K562 (cell line): ENCODE measurements around the gene ANO4. TPM values are rescaled to one million over a fixed set of nuclear protein-coding genes. Genes with fewer than 3 reads are reported as not detected.
"Not testable (repeated sequence)": the region's sequence is repeated elsewhere in the genome, so short reads cannot be mapped to it uniquely, and the experiment has no call there.

Source experiments
- ATAC-seq: fragments of 200-7000 bp; cut with Tn5 transposase; 3 replicates; pipeline ENCODE4 v1.9.1; 2020; ENCODE audit warnings: moderate library complexity
- BruUV-seq: library from RNA; stranded (reverse); fragments of 400-500 nt; replicated peaks from 2 replicates; lab custom pipeline; 2021; lab: Mats Ljungman, UMichigan
- CTCF ChIA-PET: fragments of 300-600 bp; formaldehyde crosslinking; extraction: SDS; loops from one replicate; lab custom pipeline; 2021; ENCODE audit warnings: low intra/inter-chr PET ratio; lab: Yijun Ruan, JAX
- POLR2A ChIA-PET: fragments of 300-600, 350-650 bp; sonication (Branson Sonifier 250); formaldehyde crosslinking; extraction: SDS; loops from one replicate; lab custom pipeline; 2021; ENCODE audit warnings: antibody characterized with exemption, inconsistent platforms; lab: Yijun Ruan, JAX
- DNase-seq, 4 experiments: peaks; one replicate each; pipeline versions ENCODE4 v3.0.0 to v3.0.0-alpha.2; 2011 to 2018; ENCODE audit warnings: low spot score in 3 of 4, mixed read lengths in 3 of 4; ENCODE audit errors: extremely low read depth in 1 of 4
- FAIRE-seq: peaks from 2 replicates; lab custom pipeline; 2011; peaks lifted over from hg19 to GRCh38; lab: Jason Lieb, UNC
- H2AFZ ChIP-seq: 2 replicates; pipeline ENCODE4 v1.6.0; 2011; ENCODE audit warnings: low read depth, low read length, control low read depth, inconsistent platforms
- H3K27ac ChIP-seq: fragments of 200-600 bp; 3 replicates; pipeline ENCODE4 v1.8.0; 2011; ENCODE audit warnings: low read depth, mild to moderate bottlenecking, control low read depth, inconsistent platforms, low read length, moderate library complexity, mixed read lengths; ENCODE audit errors: extremely low read depth
- H3K27me3 ChIP-seq, 2 experiments: fragments of 300-600 bp in 1 of 2; 2 replicates in 1 of 2; 3 replicates in 1 of 2; pipeline versions ENCODE4 v1.6.0 to v1.8.0; 2011; ENCODE audit warnings: inconsistent platforms in 2 of 2, low read length in 2 of 2, mild to moderate bottlenecking in 1 of 2, mixed read lengths in 1 of 2, moderate library complexity in 1 of 2; ENCODE audit not compliant: control insufficient read depth in 2 of 2, insufficient read depth in 2 of 2
- H3K36me3 ChIP-seq: fragments of 300-600 bp; 3 replicates; pipeline ENCODE4 v1.8.0; 2011; ENCODE audit warnings: mild to moderate bottlenecking, low read length, inconsistent platforms; ENCODE audit not compliant: control insufficient read depth, insufficient read depth
- H3K4me1 ChIP-seq, 2 experiments: fragments of 200-600 bp in 1 of 2; replicated peaks in 1 of 2; 2 replicates in 1 of 2; 3 replicates in 1 of 2; pipeline versions ENCODE4 v1.5.1 to v1.8.0; 2011; ENCODE audit warnings: inconsistent platforms in 2 of 2, low read length in 2 of 2, mild to moderate bottlenecking in 1 of 2, mixed read lengths in 1 of 2, moderate library complexity in 1 of 2; ENCODE audit not compliant: control insufficient read depth in 2 of 2, insufficient read depth in 2 of 2
- H3K4me2 ChIP-seq: 2 replicates; pipeline ENCODE4 v1.6.1; 2011; ENCODE audit warnings: low read length, control low read depth, inconsistent platforms, mixed read lengths; ENCODE audit not compliant: insufficient read depth
- H3K4me3 ChIP-seq: fragments of 200-600 bp; sonication (generic), shearing (Covaris generic); 2 replicates; pipeline ENCODE4 v1.5.1; 2016; ENCODE audit warnings: control low read depth, inconsistent platforms
- H3K79me2 ChIP-seq: fragments of 200-600 bp; 3 replicates; pipeline ENCODE4 v1.8.0; 2011; ENCODE audit warnings: low read length, inconsistent platforms; ENCODE audit not compliant: control insufficient read depth, insufficient read depth
- H3K9ac ChIP-seq, 2 experiments: 2 replicates each; pipeline versions ENCODE4 v1.6.0 to v1.6.1; 2011; ENCODE audit warnings: low read depth in 2 of 2, low read length in 2 of 2, control low read depth in 1 of 2, inconsistent platforms in 1 of 2, mild to moderate bottlenecking in 1 of 2, mixed read lengths in 1 of 2; ENCODE audit not compliant: insufficient read depth in 1 of 2
- H3K9me1 ChIP-seq: one replicate; pipeline ENCODE4 v1.6.0; 2011; ENCODE audit warnings: inconsistent platforms, mild to moderate bottlenecking, low read length, moderate library complexity; ENCODE audit not compliant: control insufficient read depth, insufficient read depth
- H3K9me3 ChIP-seq: replicated peaks from 2 replicates; pipeline ENCODE4 v1.5.1; 2011; ENCODE audit warnings: low read depth, low read length, inconsistent platforms; ENCODE audit not compliant: control insufficient read depth, insufficient read depth
- H4K20me1 ChIP-seq: replicated peaks from 2 replicates; pipeline ENCODE4 v1.6.1; 2011; ENCODE audit warnings: low read length, inconsistent platforms, mixed read lengths; ENCODE audit not compliant: control insufficient read depth, insufficient read depth
- ETS2 ChIP-seq: IDR thresholded peaks from 2 replicates; pipeline ENCODE4 v1.6.1; 2016; ENCODE audit warnings: borderline replicate concordance, missing genetic modification characterization, mild to moderate bottlenecking, moderate library complexity, missing compliant biosample characterization; ENCODE audit not compliant: poor library complexity, severe bottlenecking
- RBM25 ChIP-seq: fragments of 200-400 bp; formaldehyde crosslinking; IDR thresholded peaks from 2 replicates; pipeline ENCODE4 v1.6.1; 2018; ENCODE audit warnings: low read length, low read depth, moderate library complexity; ENCODE audit not compliant: severe bottlenecking
- TOE1 ChIP-seq, 2 experiments: fragments of 450-650 bp in 1 of 2; sonication (generic) in 1 of 2; formaldehyde crosslinking in 1 of 2; IDR thresholded peaks; 2 replicates each; pipeline versions ENCODE4 v1.7.1 to v1.8.0; 2016 to 2022; ENCODE audit warnings: borderline replicate concordance in 2 of 2, mild to moderate bottlenecking in 2 of 2, antibody characterized with exemption in 1 of 2, inconsistent platforms in 1 of 2, low read depth in 1 of 2, missing genetic modification reagents in 1 of 2, moderate library complexity in 1 of 2
- WGBS: fragments of 100-300 bp; shearing (Covaris generic); methylation state at CpG from one replicate; pipeline ENCODE4 v1.1.6; 2016; ENCODE audit warnings: low coverage, mixed read lengths; ENCODE audit not compliant: insufficient coverage; ENCODE audit errors: missing lambda C conversion rate; 5-methylcytosine and 5-hydroxymethylcytosine counted together
- in situ Hi-C: fragments of 300-500 bp; cut with MboI; formaldehyde crosslinking; loops from 4 replicates; pipeline ENCODE4 v1.15.0; 2018; ENCODE audit warnings: inconsistent platforms, mixed read lengths
- intact Hi-C: fragments of 100-400 bp; cut with micrococcal nuclease; formaldehyde crosslinking; loops from 2 replicates; pipeline ENCODE4 v1.14.2; 2022
- polyA plus RNA-seq, 8 experiments: library from polyadenylated mRNA; depleted of rRNA in 4 of 8; stranded (reverse) in 5 of 8; unstranded in 3 of 8; fragments of >200 nt; fragmentation: Nextera tagmentation in 2 of 8; fragmentation: Illumina TruSeq in 1 of 8; extraction: Ambion mirVana in 2 of 8; extraction: Trizol in 1 of 8; gene quantifications; 2 replicates each; pipeline versions ENCODE4 v1.2.1 to v1.2.3, GENCODE V29; 2011 to 2014; ENCODE audit warnings: inconsistent platforms in 1 of 8, missing spikeins in 1 of 8
- total RNA-seq, 7 experiments: library from RNA; depleted of rRNA in 6 of 7; stranded (reverse); fragments of >200 nt in 6 of 7; fragmentation: Illumina TruSeq in 2 of 7; extraction: Trizol in 2 of 7; gene quantifications; 2 replicates each; pipeline versions ENCODE4 v1.2.1 to v1.2.3, GENCODE V29; 2011 to 2021; ENCODE audit warnings: low replicate concordance in 1 of 7
- TF ChIP-seq, protein P1 (sequence below): fragments of 250-450 bp; sonication (Bioruptor Pico); IDR thresholded peaks from 2 replicates; pipeline ENCODE4 v1.4.0; 2020; ENCODE audit warnings: mild to moderate bottlenecking, moderate library complexity
- TF ChIP-seq, protein P2 (sequence below): sonication (generic); formaldehyde crosslinking; IDR thresholded peaks from 2 replicates; pipeline ENCODE4 v1.8.0; 2023; ENCODE audit warnings: missing genetic modification reagents, mild to moderate bottlenecking, borderline replicate concordance

Gene ANO4
- total and polyA plus RNA-seq, 9 of the 15 experiments (the other 6 are each of a cell fraction or from before 2014, with no cell fraction given): not detected

DNA sequence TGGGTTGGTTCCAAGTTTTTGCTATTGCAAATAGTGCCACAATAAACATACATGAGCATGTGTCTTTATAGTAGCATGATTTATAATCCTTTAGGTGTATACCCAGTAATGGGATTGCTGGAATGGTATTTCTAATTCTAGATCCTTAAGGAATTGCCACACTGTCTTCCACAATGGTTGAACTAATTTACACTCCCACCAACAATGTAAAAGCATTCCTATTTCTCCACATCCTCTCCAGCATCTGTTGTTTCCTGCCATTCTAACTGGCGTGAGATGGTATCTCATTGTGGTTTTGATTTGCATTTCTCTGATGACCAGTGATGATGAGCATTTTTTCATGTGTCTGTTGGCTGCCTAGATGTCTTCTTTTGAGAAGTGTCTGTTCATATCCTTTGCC, 139.0 kb downstream of the ANO4 start:
- H3K9ac ChIP-seq, ATAC-seq, in situ Hi-C loops, FAIRE-seq, H3K9me3 ChIP-seq, H4K20me1 ChIP-seq, intact Hi-C loops, H3K27me3 ChIP-seq, POLR2A ChIA-PET, H2AFZ ChIP-seq, CTCF ChIA-PET, BruUV-seq, H3K4me2 ChIP-seq, H3K36me3 ChIP-seq, H3K4me3 ChIP-seq, H3K27ac ChIP-seq, DNase-seq, H3K79me2 ChIP-seq, H3K9me1 ChIP-seq, H3K4me1 ChIP-seq: not testable (repeated sequence)
- TF ChIP-seq RBM25: peak; percentile 2
- WGBS: 11% methylated on average over 1 of the region's 1 CpG

DNA sequence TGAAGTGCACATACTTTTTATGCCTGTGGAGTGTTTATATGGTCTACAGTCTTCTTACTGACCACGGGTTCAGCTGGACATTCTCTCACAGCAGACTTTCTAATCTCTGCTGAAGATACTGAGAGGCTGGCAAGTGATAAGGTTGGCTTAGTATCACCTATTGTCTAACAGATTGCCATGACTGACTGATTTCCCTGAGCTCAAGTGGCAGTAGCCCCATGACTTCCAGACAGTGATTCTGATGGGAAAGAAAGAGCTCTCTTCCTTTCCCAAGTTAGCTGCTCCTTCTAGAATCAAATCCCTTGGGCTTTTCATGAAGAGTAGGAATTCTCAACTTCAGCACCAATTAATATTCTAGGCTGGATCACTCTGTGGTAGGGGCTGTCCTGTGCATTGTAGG, 141.4 kb downstream of the ANO4 start:
- Histone ChIP-seq H2AFZ (no peak overlapping the region), H3K27me3 (no peaks in the 10 kb centered on the region), H3K79me2 (no peaks in the 10 kb centered on the region), H3K9ac (no peak overlapping the region), H3K4me1 (no peaks in the 10 kb centered on the region), H3K9me3 (no peaks in the 10 kb centered on the region), H3K4me3 (no peak overlapping the region), H4K20me1 (no peaks in the 10 kb centered on the region), H3K9me1 (no peaks in the 10 kb centered on the region), H3K27ac (no peak overlapping the region), H3K36me3 (no peaks in the 10 kb centered on the region), H3K4me2 (no peak overlapping the region)
- FAIRE-seq (no peak), DNase-seq (no peak), ATAC-seq (no peak)
- BruUV-seq: no TSS peak
- POLR2A ChIA-PET: no interaction called here
- WGBS: 0% methylated on average over 1 of the region's 1 CpG
- CTCF ChIA-PET: no interaction called here
- in situ Hi-C loops (no loop called here), intact Hi-C loops (no loop called here)
- TF ChIP-seq ETS2 (tag) (no peak), TOE1 (IDR thresholded peaks at IDR 0.05; ENCODE audit: borderline replicate concordance) (no peak), TOE1 (CRISPR knock-in tag; IDR thresholded peaks at IDR 0.05; ENCODE audit: borderline replicate concordance, low read depth) (no peak)
- TF ChIP-seq, protein P1, sequence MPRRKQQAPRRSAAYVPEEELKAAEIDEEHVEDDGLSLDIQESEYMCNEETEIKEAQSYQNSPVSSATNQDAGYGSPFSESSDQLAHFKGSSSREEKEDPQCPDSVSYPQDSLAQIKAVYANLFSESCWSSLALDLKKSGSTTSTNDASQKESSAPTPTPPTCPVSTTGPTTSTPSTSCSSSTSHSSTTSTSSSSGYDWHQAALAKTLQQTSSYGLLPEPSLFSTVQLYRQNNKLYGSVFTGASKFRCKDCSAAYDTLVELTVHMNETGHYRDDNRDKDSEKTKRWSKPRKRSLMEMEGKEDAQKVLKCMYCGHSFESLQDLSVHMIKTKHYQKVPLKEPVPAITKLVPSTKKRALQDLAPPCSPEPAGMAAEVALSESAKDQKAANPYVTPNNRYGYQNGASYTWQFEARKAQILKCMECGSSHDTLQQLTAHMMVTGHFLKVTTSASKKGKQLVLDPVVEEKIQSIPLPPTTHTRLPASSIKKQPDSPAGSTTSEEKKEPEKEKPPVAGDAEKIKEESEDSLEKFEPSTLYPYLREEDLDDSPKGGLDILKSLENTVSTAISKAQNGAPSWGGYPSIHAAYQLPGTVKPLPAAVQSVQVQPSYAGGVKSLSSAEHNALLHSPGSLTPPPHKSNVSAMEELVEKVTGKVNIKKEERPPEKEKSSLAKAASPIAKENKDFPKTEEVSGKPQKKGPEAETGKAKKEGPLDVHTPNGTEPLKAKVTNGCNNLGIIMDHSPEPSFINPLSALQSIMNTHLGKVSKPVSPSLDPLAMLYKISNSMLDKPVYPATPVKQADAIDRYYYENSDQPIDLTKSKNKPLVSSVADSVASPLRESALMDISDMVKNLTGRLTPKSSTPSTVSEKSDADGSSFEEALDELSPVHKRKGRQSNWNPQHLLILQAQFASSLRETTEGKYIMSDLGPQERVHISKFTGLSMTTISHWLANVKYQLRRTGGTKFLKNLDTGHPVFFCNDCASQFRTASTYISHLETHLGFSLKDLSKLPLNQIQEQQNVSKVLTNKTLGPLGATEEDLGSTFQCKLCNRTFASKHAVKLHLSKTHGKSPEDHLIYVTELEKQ: no peak
- TF ChIP-seq, protein P2, sequence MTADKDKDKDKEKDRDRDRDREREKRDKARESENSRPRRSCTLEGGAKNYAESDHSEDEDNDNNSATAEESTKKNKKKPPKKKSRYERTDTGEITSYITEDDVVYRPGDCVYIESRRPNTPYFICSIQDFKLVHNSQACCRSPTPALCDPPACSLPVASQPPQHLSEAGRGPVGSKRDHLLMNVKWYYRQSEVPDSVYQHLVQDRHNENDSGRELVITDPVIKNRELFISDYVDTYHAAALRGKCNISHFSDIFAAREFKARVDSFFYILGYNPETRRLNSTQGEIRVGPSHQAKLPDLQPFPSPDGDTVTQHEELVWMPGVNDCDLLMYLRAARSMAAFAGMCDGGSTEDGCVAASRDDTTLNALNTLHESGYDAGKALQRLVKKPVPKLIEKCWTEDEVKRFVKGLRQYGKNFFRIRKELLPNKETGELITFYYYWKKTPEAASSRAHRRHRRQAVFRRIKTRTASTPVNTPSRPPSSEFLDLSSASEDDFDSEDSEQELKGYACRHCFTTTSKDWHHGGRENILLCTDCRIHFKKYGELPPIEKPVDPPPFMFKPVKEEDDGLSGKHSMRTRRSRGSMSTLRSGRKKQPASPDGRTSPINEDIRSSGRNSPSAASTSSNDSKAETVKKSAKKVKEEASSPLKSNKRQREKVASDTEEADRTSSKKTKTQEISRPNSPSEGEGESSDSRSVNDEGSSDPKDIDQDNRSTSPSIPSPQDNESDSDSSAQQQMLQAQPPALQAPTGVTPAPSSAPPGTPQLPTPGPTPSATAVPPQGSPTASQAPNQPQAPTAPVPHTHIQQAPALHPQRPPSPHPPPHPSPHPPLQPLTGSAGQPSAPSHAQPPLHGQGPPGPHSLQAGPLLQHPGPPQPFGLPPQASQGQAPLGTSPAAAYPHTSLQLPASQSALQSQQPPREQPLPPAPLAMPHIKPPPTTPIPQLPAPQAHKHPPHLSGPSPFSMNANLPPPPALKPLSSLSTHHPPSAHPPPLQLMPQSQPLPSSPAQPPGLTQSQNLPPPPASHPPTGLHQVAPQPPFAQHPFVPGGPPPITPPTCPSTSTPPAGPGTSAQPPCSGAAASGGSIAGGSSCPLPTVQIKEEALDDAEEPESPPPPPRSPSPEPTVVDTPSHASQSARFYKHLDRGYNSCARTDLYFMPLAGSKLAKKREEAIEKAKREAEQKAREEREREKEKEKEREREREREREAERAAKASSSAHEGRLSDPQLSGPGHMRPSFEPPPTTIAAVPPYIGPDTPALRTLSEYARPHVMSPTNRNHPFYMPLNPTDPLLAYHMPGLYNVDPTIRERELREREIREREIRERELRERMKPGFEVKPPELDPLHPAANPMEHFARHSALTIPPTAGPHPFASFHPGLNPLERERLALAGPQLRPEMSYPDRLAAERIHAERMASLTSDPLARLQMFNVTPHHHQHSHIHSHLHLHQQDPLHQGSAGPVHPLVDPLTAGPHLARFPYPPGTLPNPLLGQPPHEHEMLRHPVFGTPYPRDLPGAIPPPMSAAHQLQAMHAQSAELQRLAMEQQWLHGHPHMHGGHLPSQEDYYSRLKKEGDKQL (CRISPR knock-in tag): no peak
